ENCODE data around the gene SFXN5.

- no peak for TF ChIP-seq CTCF (IDR thresholded peaks at IDR 0.05)
- no peak for TF ChIP-seq POLR2A (IDR thresholded peaks at IDR 0.05)
These were observed 34.7 kb downstream of the SFXN5 start for GRCh38 chr2:73036766-73037165.
